Islet of Langerhans (tissue), 1 donor: ENCODE data around the gene RAMACL.
"Not testable (repeated sequence)": the region's sequence is repeated elsewhere in the genome, so short reads cannot be mapped to it uniquely, and the experiment has no call there.

Experiments
- FAIRE-seq: peaks from one replicate; lab custom pipeline; 2011; peaks lifted over from hg19 to GRCh38; lab: Jason Lieb, UNC

Gene RAMACL

DNA sequence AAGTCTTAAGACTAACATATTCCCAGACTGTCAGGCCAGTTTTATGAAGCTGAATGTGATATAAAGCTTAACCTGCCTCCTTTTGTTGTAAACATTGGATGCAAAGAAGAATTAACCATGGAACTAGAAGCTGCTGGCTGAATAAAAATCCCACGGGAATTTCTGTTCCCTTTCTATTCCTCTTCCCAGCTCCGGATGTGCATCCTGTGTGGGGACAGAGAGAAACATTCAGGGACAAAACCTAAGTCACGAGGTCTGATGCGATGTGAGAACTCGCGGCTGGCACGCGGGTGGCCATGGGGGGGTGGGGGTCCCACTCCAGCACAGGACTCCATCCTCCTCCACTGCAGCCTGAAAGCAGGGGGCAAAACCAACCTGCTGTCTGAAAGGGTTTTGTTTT, 32.2 kb downstream of the RAMACL start:
- FAIRE-seq = no peak

DNA sequence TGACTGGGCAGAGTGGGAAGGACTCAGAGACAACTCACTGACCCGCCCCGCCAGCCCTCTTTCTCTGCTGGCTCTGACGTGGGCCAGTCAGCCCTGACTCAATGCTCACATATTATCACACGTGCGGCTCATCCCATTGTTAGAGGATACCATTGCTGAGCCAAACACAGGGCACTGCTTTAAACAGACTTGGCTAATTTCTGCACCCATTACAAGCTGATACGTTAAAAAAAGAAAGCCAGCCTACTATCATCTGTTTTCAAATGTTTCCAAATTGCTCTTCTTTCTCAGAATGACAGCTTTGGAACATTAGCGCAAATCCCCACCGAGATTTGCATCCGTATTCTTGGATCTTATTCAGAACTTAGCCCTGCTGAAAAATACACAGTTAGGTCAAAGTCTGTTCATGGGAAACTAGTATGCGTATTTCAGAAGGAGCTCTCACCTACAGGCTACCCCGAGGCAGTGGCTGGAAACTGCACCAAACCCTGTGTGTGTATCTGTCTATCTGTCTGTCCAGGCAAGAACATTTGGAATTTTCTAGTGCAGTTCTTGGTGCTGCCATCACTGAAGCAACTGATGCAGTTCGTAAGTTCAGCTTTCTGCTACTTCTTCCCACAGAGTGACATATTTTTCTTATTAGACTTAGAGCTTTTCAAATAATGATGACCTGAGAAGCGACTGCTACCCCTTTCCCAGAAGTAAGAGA, 32.8 kb downstream of the RAMACL start:
- no peak for FAIRE-seq

DNA sequence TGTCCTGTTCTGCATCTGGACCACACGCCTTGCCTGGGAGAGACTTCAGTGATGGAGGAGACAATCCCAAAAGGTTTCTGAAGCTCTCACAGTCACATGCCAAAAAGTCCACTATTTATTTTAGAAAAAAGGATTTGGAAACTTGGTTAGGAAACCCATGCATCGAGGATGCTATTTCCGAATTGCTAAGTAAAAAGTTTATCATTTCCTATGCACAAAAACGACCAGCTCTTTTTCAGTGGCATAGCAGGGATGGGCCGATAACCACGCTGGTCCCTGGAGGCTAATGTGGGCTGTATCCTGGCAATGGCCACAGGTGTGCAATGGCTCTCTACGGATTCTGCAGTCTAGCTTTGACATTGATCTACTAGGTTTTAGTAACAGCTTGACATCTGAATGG, 33.9 kb downstream of the RAMACL start:
- FAIRE-seq = no peak

DNA sequence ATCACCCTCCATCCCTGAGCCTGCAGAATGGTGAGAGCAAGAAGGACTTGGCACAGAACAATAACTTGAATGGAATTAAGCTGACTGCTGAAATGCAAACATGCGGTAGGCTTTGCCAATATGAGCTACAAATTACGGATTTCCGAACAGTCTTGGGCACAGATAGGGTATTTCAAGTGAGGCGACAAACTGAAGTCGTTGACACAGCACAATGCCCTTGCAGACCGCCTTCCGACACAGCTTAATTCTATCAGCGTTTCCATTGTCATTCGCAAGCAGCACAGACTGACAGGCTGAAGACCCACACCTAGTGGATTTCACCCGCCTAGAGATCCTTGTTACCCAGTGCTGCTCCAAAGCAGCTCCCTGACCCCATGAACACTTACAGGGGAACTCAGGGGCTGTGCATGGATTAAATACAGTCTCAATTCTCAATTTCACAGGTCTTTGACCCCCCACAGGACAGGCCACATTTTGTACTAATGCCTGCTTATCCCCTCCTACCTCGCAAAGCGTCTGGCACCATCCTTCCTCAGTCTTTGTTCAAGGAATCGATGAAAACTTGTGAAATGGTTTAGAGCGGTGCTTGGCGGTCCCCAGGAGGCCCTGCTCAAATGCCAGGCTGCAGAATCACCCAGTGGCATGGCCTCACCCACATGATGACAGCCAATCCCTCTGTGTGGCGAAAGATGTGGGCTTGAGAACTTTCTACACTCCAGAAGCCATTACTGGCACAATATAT, 34.6 kb downstream of the RAMACL start:
- no peak for FAIRE-seq

DNA sequence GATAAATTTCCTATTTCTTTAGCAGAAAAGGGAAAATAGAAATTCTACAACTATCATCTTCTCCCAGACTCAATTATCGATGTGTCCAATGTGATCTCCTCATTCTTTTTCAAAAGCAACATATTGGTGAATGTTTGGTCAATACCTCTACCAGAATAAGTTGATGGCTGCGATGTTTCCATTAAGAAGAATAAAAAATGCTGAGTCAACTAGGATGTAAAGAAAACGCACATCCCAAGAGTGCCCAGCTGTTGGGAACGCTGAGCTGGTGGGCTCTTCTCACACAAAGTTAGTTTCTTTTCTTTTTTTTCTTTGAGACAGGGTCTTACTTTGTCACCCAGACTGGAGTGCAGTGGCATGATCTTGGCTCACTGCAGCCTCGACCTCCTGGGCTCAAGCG, 39.8 kb downstream of the RAMACL start:
- no peak for FAIRE-seq

DNA sequence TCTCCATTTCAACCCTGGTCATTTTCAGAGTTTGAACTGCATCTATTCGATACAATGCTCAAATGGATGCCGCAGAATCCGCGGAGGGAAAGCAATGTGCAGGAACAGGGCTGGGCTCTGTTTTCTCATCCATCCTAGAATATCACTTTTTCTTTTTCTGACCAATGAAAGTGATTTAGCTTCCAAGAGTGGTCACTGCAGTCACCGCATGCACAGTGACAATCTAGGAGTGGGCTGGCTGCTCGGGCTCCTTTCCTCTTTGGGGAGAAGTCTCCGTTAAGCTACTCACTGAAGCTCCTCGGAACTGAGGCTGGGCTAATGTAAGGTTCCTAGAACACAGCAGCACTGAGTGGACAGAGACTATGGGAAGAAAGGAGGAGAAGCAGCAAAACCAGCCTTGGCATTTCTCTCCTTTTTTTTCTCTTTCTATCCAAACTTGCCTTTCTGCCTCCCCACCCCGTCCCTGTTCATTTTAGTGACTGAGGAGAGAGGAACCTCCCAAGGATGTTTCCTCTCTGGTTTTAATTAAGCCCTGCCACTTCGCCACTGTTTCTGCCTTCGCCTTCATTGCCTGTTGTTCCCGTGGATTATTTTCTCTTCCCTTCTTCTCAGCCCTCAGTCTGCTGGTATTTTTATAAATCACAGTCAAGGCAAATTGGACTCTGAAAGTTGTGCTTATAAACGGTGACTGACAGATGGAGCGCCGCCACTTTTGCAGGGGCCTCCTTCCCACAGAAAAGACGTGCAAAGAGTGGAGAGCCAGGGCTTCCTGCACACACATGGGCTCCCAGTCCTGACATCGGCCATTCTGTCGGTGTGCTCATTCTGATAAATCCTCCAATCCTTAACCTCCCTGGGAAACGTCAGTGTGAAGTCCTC, 41.1 kb downstream of the RAMACL start:
- no peak for FAIRE-seq

DNA sequence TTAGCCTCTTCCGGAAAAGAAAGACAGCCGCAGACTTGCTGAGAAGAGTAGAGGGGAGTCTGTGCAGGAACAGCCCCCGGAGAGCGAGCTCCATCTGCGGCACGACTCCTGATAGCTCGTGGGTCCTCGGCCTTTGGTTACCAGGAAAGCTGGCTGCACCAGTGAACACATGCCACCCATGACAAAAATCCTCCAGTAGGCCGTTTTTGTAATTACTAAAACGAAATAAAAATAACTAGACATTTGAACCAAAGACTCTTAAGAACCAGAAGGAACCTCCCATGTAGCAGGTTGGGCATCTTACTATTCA, 42.2 kb downstream of the RAMACL start:
- no peak for FAIRE-seq

DNA sequence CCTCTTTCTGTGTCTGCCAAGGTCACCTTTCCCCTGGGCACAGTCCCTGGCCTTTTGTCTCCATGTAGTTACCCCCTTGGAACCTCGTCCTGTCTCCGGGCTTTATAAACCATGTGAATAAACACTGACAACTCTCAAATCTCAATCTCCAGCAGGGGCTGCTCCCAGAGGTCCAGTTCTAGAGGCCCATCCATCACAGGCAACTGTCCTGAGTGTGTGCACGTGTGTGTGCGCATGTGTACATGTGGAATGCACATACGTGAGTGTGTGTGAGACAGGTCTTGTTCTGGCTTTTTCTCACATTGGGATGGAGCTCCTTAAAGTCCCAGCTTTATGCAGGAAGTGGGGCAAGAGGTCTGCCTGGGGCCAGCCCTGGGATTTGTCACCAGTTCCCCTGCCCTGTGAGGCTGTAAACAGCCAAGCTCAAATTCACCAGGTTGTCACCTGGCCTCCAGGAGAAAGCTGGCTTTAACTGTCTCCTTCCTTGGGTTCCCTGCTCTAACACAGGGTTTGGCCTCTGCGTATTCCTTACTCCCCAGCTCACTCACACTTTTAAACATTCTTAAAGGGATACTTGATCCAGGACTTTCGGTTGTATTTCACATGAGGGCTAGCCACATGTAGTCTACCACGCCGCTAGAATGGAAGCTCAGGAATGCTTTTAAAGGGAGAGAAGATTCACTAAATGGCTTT, 42.7 kb downstream of the RAMACL start:
- no peak for FAIRE-seq

DNA sequence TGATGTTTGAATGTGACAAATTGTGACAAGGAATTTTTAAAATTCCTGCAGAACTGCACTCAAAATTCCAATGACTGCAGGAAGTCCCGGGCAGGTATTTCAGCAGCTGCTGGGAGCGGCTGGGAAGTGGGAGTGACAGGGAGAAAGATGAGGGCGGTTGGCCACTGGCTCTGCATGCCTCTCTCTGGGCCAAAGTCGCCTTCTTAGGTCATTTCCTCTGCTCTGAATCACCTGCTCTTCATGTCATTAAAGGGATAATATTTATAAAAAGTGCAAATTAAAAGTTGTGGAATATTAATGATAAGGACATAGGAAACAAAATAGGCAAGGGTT, 43.9 kb downstream of the RAMACL start:
- no peak for FAIRE-seq

DNA sequence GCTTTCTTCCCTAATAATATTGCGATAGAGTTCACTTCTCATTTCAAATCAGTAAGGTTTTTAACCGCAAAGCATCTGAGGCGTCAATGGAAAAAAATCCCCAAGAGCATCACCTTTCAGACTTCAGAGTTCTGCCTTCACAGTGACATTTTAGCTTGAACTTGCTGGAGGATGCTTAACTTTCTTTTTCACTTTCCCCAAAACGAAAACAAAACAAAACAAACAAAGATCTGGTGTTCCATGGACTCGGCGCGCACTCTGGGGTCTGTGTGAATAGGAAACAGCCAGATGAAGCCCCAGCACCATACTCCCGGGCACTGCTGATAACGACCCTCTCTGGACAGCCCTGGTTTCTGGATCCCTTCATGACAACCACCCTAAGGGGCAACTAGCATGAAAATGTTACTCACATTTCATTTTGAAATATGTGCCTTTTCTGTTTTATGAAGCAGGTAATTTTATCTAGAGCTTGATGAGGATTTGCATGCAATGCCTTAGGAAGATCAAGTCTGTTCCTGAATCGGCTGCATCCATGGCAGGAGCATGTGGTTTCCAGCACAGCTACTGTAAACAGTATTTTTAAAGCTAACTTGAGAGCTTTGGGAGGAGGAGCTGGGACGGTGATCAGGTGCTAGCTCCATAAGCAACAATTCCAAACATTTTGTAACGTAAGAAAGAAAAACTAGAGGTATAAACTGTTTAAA, 44.5 kb downstream of the RAMACL start:
- FAIRE-seq = no peak

DNA sequence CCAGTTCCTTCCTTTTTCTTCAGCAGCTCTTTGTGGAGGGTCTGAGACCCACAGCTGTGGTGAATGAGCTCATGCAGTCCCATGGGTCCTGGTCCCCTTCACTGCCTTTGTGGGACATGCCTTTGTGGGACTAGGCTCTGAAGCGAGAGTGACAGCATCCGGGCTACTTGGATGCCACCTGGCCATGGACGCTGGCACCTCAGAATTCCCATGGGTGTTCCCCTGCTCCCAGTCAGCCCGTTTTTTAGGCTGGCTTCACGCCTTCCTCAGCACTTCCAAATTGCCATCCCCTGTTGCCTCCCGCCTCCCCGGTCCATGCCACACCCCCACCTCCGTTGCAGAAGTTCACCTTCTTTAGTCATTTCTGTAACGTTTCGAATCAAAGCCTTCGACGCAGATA, 45.1 kb downstream of the RAMACL start:
- FAIRE-seq = no peak

DNA sequence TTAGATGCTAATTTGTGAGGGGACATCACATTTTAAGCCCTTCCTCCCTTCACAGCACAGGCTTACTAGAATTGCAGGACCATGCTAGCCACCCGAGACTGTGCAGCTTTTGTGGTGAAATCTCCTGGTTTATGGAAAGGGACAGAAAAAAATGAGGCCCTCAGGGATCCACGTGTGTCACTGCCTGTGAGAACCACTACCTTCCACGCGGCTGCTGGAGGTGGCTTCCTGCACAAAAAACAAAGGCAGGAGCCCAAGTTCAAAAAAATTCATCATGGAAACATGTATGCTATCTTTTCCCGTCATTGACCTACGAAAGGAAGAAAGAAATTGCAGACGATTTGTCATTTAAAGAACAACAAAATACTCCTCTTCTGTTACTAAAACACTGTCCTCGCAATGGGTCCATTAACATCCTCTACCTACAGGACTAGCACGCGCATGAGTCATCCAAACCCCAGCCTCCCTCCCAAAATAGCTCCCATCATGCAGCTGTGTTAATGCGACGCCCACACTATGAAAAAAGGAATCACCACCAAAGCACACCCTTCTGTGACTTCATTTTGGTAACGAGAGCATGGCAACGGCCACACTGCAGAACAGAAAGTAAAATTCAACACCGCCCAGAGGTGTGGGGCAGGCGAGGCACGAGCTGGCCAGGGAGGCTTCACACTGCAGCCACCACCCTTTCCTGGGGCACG, 45.7 kb downstream of the RAMACL start:
- no peak for FAIRE-seq

DNA sequence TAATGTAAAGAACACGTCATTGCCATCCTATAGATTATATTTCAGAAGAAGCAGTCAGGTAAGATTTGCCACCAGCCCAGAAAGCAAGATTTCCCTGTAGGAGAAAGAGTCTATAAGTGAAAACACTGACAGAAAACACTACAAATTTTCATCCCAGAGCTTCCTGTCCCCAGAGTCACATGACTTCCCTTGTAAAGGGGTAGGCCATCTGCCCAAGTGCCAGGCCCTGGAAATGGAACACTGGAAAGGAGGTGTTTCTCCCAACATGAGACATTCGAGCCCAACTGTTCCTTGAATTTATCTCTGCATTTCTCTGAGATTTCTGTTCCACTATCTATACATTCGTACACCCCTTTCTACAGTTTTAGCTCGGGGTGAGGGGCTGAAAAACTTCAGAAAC, 46.9 kb downstream of the RAMACL start:
- FAIRE-seq = no peak

DNA sequence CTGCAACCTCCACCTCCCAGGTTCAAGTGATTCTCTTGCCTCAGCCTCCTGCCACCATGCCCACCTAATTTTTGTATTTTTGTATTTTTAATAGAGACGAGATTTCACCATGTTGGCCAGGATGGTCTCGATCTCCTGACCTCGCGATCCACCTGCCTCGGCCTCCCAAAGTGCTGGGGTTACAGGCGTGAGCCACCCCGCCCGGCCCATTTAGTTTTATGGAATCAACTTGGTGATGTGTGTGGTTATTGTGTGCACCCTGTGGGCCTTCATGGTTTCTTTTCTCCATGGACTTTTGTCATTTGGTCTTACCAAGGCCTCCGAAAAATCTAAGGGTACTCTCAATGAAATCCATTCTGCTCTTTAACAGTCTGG, 47.5 kb downstream of the RAMACL start:
- not testable (repeated sequence) for FAIRE-seq

DNA sequence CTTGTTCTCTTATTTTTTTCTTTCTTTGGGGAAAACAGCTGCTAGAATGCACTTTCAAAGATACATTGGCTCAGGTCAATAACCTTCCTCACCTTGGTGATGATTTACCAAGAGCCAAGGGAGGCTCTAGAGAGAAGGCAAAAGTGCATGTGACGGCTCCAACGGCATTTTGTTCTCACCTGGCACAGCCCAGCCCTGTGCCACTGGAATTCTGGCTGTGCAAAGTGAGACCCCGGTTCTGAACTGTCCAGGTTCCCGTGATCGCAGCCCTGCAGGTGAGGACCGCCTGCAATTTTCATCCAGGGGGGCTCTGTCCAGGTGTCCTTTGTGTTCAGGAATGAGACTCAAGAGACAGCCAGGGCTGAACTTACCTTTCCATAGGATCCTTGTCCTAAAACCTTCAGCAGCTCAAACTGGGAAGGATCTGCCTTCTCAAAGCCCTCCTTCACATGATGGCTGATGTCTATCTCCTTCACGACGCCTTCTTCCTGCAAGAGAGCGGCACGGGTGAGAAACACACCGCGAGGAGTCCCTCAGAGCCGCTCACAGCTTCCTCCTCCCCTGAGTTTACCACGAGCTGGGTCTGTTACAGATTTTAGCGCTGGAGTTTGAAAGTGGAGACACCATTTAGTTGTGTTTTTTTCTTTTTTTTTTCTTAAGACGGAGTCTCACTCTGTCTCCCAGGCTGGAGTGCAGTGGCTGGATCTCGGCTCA, 48.0 kb downstream of the RAMACL start:
- no peak for FAIRE-seq

DNA sequence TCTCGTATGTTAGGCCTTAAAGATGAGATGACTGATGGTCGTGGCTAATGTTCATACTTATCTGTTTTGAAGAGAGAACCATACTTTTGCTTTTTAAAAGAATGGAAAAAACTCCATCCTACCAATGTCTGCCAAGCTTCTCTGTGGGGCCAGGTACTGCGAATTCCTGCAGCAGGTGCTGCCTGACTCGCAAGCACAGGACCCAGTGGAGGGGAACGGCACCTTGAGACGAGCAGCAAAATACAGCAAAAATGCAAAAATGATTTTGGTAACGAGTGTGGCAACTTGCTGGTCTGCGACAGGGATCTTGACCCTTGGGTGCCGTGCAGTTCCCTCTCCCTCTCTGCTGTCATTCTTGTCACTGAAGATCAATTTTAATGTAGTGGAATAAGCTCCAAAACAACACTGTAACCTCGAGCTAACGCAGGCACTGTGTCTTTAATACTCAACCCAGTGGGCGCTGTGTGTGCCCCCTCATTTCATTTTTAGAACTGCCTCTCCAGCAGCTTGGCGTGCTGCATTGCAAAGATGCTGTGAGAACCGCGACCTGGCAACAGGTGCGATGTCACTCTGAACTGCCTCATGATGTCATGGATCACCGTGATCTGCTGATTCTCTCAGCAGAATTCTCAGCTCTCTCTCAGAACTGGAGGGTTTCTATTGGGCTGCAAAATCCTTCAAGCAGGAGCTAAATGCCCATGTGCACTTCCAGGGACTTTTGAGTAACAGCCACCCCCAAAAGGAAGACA, 51.6 kb downstream of the RAMACL start:
- FAIRE-seq = no peak

DNA sequence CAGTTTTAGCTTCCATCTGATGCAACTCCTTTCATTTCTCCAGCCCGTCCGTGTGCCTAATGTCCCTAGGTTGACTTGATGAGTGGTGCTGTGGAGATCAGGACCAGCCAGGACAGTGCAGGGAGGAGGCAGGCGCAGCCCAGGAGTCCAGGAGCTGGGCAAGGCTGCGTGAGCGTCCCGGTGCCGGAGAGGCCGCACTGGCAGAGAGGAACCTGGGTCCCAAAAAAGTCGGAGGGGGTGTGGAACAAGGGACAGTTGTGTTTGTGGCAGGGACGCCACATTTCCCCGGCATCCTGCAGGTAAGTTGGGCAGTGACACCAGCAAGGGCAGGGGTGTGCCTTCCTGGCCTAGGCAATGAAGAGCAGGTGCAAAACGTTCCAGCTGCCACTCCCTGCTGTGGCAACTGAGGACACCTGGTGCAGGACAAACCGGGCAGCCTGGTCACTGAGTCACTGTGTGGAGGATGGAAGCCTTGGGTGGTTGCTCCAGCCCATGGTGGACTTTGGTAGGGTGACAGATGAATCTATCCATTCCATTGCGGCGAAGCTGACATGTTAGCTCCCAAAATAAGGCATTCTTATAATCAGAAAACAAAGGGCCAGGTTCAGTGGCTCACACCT, 53.2 kb downstream of the RAMACL start:
- FAIRE-seq = no peak
